ENCODE data around the gene ERI3.

ERI3 gene

GRCh38 chr1:44200336-44200735 is 154.7 kb downstream of the ERI3 start:
- no peak for DNase-seq (ENCODE audit: low spot score)

GRCh38 chr1:44174630-44175029 is 180.4 kb downstream of the ERI3 start:
- no peak for DNase-seq (ENCODE audit: low spot score)
